T1000 (cell line): Measurements from ENCODE around the gene SSBP2.
"Not testable (repeated sequence)": the region's sequence is repeated elsewhere in the genome, so short reads cannot be mapped to it uniquely, and the experiment has no call there.

Experiments used
- DNase-seq: peaks from one replicate; lab custom pipeline; 2025; ENCODE audit warnings: mixed read lengths; lab: John Stamatoyannopoulos, UW

Gene SSBP2

GRCh38 chr5:81728301-81728700 is 22.6 kb downstream of the SSBP2 start:
- no peak for DNase-seq

- DNase-seq, result no peak
These were observed 24.6 kb downstream of the SSBP2 start for GRCh38 chr5:81726297-81726696.

GRCh38 chr5:81724571-81724970 is 26.3 kb downstream of the SSBP2 start:
- DNase-seq, result no peak

GRCh38 chr5:81724108-81724507 is 26.8 kb downstream of the SSBP2 start:
- no peak for DNase-seq

DNA sequence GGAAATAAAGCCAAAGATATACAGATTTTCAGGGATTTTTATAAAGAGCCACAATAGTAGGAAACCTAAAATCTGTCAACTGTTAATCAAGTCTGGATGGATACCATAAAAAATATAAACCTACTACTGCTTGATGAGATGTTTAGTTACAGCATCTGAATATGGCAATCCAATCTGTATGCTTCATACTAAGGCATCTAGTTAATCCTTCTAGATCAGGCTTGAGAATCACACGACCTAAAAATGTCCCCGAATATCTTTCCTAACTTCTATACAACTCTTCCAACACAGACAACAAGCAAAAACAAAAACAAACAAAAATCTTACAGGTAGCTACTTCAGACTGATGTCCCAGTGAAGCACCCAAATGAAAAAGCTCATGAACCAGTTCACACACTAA is 29.8 kb downstream of the SSBP2 start:
- DNase-seq, result no peak

DNA sequence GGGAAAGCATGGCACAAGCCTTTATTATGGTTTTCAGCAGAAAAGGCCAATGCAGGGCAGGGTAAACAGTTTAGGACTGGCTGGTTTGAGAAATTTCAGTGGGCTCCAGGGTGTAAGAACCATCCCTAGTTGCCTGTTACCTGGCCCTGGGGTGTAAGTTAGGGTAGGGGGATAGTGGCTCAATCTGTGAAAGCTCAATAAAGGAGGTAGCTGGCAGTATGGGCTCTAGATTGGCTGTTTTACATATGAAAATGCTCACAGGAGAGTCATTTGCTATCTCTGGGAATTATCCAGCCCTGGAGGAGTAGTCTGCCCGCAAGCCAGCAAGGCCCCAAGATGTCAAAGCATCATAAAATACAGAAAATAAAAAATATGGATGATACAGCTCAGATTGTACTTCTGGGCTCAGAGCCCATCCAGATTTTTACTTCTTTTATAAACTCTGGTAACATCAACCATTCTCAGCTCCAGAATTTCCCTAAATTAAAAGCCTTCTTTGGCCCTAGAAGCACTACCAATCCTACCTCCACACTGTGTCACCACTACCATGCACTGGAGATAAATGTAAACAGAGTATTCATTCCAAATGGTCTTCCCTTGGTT is 31.1 kb downstream of the SSBP2 start:
- no peak for DNase-seq

DNA sequence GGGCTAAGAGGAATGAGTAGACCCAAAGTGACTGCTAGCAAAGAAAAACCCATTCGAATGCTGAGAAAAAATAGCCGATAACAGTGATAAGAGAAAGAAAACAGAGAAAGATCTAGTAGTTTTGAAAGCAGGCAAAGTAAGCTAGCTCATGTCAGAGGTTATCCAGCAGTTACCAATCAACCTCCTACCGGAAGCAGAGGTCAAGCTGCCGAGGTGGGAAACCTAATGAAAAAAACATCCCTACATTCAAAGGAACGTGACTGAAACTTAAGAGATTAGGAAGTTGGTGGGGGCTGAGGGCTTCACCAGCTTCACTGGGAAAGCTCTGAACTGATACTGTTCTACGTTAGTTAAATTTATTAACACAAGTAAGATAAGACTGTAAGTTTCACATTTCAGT is 32.6 kb downstream of the SSBP2 start:
- DNase-seq, result no peak

DNA sequence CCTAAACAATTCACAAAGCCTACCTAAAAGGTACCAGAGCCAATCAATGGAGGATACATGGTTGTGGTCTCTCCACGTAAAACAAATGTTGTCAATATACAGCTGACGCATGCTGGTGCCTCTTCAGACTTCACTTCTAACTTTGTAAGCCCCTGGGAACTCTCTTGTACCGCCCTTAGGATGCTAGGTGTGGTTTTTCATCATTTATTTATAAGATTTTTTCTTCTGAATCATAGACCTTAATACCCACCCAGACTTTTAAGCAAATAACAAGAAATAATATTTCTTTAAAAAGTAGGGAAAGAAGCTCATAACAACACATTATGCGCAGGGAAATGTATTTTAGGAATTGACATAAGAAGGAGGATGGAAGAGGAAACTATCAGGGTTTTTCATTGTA is 33.0 kb downstream of the SSBP2 start:
- DNase-seq, result no peak

- no peak for DNase-seq
These were observed 33.7 kb downstream of the SSBP2 start for GRCh38 chr5:81717226-81717625.

DNA sequence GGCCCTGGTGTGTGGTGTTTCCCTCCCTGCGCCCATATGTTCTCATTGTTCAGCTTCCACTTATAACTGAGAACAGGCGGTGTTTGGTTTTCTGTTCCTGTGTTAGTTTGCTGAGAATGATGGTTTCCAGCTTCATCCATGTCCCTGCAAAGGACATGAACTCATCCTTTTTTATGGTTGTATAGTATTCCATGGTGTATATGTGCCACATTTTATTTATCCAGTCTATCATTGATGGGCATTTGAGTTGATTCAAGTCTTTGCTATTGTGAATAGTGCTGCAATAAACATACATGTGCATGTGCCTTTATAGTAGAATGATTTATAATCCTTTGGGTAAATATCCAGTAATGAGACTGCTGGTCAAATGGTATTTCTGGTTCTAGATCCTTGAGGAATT is 36.8 kb downstream of the SSBP2 start:
- not testable (repeated sequence) for DNase-seq

DNA sequence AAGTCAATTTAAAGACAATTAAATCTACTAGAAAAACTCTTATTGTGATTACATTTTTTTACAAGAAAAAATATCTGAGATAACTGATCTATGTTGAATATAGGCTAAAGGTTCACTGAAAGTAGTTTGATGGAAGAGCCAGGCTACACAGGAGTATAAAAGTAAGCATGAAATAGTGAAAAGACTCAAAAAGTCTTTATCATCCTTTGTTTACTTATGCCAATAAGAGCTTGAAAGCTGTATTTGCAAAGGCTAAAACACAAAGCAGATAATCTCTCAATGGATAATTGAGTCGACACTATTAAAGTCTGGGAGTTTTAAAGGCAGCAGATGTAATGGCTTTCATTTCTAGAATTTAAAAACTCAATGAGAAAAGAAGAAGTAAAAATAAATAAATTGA is 42.0 kb downstream of the SSBP2 start:
- DNase-seq, result no peak

DNA sequence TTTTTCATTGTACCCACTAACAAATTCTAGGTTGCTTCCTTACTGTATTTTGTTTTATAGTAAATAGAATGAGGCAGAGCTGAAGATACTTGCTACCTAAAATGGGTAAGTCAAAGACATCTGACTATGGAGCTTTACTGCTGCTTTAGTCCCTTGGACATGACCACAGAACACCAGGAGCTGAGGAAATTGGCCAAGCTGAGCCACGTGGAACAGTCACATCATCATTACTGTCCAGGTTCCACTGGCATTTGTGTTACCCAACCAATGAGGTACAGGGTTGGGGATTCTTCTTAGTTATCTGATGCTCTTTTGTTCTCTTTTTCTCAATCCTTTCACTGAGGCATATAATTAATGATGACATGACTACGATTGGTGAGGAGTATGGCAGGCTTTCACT is 47.1 kb downstream of the SSBP2 start:
- no peak for DNase-seq

- DNase-seq, result no peak
These were observed 50.7 kb downstream of the SSBP2 start for GRCh38 chr5:81700166-81700565.

DNA sequence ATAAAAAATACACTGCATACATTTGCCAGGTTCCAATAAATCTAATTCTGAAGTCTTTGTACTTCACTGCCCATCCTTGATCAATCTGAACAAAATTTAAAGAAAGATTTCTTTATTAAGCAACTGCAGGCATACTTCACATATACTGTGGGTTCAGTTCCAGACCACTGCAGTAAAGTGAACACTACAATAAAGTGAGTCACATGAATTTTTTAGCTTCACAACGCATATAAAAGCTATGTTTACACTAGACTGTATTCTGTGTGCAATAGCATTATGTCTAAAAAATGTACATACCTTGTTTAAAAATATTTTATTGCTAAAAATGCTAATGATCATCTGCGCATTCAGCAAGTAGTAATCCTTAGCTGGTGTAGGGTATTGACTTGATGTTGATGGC is 52.1 kb downstream of the SSBP2 start:
- DNase-seq, result no peak

GRCh38 chr5:81696418-81697397 is 54.2 kb downstream of the SSBP2 start:
- no peak for DNase-seq

DNA sequence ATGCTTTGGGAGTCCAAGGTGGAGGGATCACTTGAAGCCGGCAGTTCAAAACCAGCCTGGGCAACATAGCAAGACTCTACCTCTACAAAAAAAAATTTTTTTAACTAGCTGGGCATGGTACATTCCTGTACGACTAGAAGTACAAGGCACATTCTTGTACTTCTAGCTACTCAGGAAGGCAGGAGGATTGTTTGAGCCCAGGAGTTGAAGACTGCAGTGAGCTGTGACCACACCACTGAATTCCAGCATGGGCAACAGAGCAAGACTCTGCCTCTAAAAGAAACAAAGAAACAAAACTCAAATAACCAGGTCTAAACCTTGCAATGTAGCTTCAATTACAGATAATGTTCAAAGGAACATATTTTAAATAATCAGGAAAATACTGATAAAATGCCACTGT is 56.2 kb downstream of the SSBP2 start:
- DNase-seq, result no peak

- no peak for DNase-seq
These were observed 62.7 kb downstream of the SSBP2 start for GRCh38 chr5:81688215-81688614.

GRCh38 chr5:81687292-81687691 is 63.6 kb downstream of the SSBP2 start:
- DNase-seq, result no peak

GRCh38 chr5:81685471-81685870 is 65.4 kb downstream of the SSBP2 start:
- DNase-seq, result no peak

- DNase-seq, result no peak
These were observed 71.0 kb downstream of the SSBP2 start for GRCh38 chr5:81679885-81680284.

DNA sequence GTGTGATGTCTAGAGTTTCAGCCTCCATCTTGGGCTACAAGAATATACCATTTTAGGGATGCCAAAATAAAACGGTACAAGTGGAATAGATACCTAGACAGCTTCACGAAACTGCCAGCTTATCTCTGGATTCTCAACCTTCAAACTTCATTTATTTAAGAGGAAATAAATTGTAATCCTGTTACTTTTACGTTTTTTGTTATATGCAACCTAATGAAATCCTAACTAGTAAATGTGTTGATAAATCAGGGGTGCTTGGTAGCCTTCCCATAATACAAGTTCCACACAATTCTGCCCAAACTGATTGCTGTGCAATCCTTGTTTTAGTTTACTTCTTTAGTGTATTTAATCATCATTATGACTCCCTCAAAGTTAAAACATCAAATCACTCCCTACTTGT is 75.5 kb downstream of the SSBP2 start:
- DNase-seq, result no peak

- no peak for DNase-seq
These were observed 85.1 kb downstream of the SSBP2 start for GRCh38 chr5:81665795-81666194.

GRCh38 chr5:81660624-81661023 is 90.3 kb downstream of the SSBP2 start:
- DNase-seq, result not testable (repeated sequence)
